Stomach (tissue), 4 donors: ENCODE results near the gene CSRP1.

ENCODE experiments used
- CTCF ChIP-seq, 7 experiments: fragments of 450-650 bp in 4 of 7; fragments of 200-600 bp in 3 of 7; sonication (generic) in 3 of 7; IDR thresholded peaks; one replicate each; pipeline ENCODE4 v1.5.1; 2016 to 2019; ENCODE audit warnings: antibody characterized with exemption in 7 of 7, control low read depth in 2 of 7, mild to moderate bottlenecking in 1 of 7
- EP300 ChIP-seq: sonication (generic); formaldehyde crosslinking; IDR thresholded peaks from one replicate; pipeline ENCODE4 v1.6.1; 2017; ENCODE audit warnings: antibody characterized with exemption
- POLR2A ChIP-seq, 4 donors: fragments of 450-650 bp; IDR thresholded peaks; one replicate each; pipeline ENCODE4 v1.6.1; 2016; ENCODE audit warnings: antibody characterized with exemption in 4 of 4, control low read depth in 2 of 4, mild to moderate bottlenecking in 1 of 4, moderate library complexity in 1 of 4
- POLR2AphosphoS5 ChIP-seq, 3 donors: sonication (generic); formaldehyde crosslinking; IDR thresholded peaks; one replicate each; pipeline ENCODE4 v1.6.1; 2016; ENCODE audit warnings: antibody characterized with exemption in 3 of 3

GRCh38 chr1:201515062-201515750 is 8.3 kb upstream of the CSRP1 start:
- TF ChIP-seq POLR2AphosphoS5 (IDR thresholded peaks at IDR 0.05), result no peak
- no peak for TF ChIP-seq CTCF (IDR thresholded peaks at IDR 0.05)
- no peak for TF ChIP-seq POLR2A (IDR thresholded peaks at IDR 0.05)
- no peak for TF ChIP-seq EP300
